Measurements from ENCODE around the gene MPV17L2.

DNA sequence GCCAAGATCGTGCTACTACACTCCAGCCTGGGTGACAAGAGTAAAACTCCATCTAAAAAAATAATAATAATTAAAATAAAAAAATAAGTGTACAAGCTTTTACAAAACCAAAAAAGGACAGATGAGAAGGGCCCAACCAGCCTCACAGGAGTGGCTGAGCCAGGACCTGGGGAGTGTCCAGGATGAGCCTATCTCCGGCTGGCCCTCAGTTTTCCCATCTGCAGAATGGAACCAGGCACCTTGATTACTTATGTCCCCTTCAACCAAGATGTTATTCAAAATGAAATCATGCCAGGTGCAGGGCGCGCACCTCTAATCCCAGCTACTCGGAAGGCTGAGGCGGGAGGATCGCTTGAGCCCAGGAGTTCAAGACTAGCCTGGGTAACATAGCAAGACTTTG lies 28.9 kb upstream of the MPV17L2 start:
- TF ChIP-seq CTCF (IDR thresholded peaks at IDR 0.05) (no peak), POLR2A (IDR thresholded peaks at IDR 0.05) (no peak)

Measured in testis (tissue), 2 donors.